Muscle layer of colon (tissue), 2 donors: Measurements from ENCODE around the gene TAF11L13.
"Not testable (repeated sequence)": the region's sequence is repeated elsewhere in the genome, so short reads cannot be mapped to it uniquely, and the experiment has no call there.

Source experiments
- H3K27ac ChIP-seq: one replicate; pipeline ENCODE4 v1.7.0; 2013; ENCODE audit warnings: low read depth, mild to moderate bottlenecking, low read length, moderate library complexity
- H3K27me3 ChIP-seq, 2 donors: one replicate each; pipeline ENCODE4 v1.7.0; 2013; ENCODE audit warnings: low read length in 2 of 2, mild to moderate bottlenecking in 2 of 2; ENCODE audit not compliant: insufficient read depth in 2 of 2, control insufficient read depth in 1 of 2
- H3K36me3 ChIP-seq: one replicate; pipeline ENCODE4 v1.7.0; 2013; ENCODE audit warnings: mild to moderate bottlenecking, low read length; ENCODE audit not compliant: insufficient read depth
- H3K4me1 ChIP-seq: one replicate; pipeline ENCODE4 v1.7.0; 2013; ENCODE audit warnings: mild to moderate bottlenecking, low read length; ENCODE audit not compliant: insufficient read depth
- H3K4me3 ChIP-seq, 2 donors: one replicate each; pipeline ENCODE4 v1.7.0; 2013; ENCODE audit warnings: low read length in 2 of 2, low read depth in 1 of 2, mild to moderate bottlenecking in 1 of 2, moderate library complexity in 1 of 2
- H3K9ac ChIP-seq: one replicate; pipeline ENCODE4 v1.7.0; 2013; ENCODE audit warnings: low read length
- H3K9me3 ChIP-seq: one replicate; pipeline ENCODE4 v1.7.0; 2013; ENCODE audit warnings: mild to moderate bottlenecking, low read length
- donor health status: abdominal sarcoma.
- donor health status: Adenocarcinoma of cecum.

The TAF11L13 gene

DNA sequence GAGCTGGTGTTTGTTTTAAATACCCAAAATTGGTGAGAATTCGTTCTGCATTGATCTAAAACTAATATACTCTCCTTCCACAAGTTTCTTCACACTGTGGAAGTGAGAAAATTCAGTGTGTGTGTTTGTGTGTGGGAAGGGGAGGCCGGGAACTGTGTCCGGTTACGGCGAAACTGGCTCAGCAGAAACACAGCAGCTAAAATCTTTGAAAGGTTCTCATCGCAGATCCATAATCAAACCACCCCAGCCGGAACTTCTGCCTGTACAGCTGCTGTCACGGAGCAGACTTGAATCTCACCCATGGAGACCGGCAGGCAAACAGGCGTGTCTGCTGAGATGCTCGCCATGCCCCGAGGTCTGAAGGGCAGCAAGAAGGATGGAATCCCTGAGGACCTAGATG is at the start of gene TAF11L13:
Gene TAF11L13, plus strand, starts transcription at position 301 of the 400 bp plus-strand sequence.
- H3K4me1 ChIP-seq, result not testable (repeated sequence)

DNA sequence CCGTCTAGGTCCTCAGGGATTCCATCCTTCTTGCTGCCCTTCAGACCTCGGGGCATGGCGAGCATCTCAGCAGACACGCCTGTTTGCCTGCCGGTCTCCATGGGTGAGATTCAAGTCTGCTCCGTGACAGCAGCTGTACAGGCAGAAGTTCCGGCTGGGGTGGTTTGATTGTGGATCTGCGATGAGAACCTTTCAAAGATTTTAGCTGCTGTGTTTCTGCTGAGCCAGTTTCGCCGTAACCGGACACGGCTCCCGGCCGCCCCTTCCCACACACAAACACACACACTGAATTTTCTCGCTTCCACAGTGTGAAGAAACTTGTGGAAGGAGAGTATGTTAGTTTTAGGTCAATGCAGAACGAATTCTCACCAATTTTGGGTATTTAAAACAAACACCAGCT is 46.2 kb upstream of the TAF11L13 start, which contains the start of gene TAF11L7:
Gene TAF11L7, minus strand, starts transcription at position 101 of the 400 bp plus-strand sequence.
- H3K4me3 ChIP-seq, H3K4me1 ChIP-seq, H3K27me3 ChIP-seq, H3K27ac ChIP-seq, H3K9me3 ChIP-seq, H3K9ac ChIP-seq, H3K36me3 ChIP-seq: not testable (repeated sequence)

More for the DNA sequence above, at the start of gene TAF11L13:
- not testable (repeated sequence) for H3K9me3 ChIP-seq, H3K4me3 ChIP-seq, H3K36me3 ChIP-seq, H3K27ac ChIP-seq, H3K27me3 ChIP-seq, H3K9ac ChIP-seq

GRCh38 chr5:17590860-17591259 is 41.0 kb upstream of the TAF11L13 start, which contains the start of gene TAF11L8:
Gene TAF11L8 (minus strand): TSS chr5:17590960.
- not testable (repeated sequence) for H3K36me3 ChIP-seq, H3K9me3 ChIP-seq, H3K9ac ChIP-seq

GRCh38 chr5:17594255-17594654 is 37.6 kb upstream of the TAF11L13 start, which contains the start of gene TAF11L9:
Gene TAF11L9 (minus strand): TSS chr5:17594394.
- H3K4me3 ChIP-seq, H3K9me3 ChIP-seq, H3K4me1 ChIP-seq, H3K36me3 ChIP-seq, H3K27me3 ChIP-seq, H3K27ac ChIP-seq, H3K9ac ChIP-seq: not testable (repeated sequence)

More at GRCh38 chr5:17590860-17591259, 41.0 kb upstream of the TAF11L13 start, which contains the start of gene TAF11L8:
- H3K4me1 ChIP-seq, H3K27ac ChIP-seq, H3K4me3 ChIP-seq, H3K27me3 ChIP-seq: not testable (repeated sequence)

GRCh38 chr5:17597728-17598127 is 34.2 kb upstream of the TAF11L13 start, which contains the start of gene TAF11L10:
Gene TAF11L10 (minus strand): TSS chr5:17597828.
- not testable (repeated sequence) for H3K4me3 ChIP-seq, H3K9me3 ChIP-seq, H3K9ac ChIP-seq, H3K27me3 ChIP-seq, H3K36me3 ChIP-seq, H3K4me1 ChIP-seq, H3K27ac ChIP-seq

DNA sequence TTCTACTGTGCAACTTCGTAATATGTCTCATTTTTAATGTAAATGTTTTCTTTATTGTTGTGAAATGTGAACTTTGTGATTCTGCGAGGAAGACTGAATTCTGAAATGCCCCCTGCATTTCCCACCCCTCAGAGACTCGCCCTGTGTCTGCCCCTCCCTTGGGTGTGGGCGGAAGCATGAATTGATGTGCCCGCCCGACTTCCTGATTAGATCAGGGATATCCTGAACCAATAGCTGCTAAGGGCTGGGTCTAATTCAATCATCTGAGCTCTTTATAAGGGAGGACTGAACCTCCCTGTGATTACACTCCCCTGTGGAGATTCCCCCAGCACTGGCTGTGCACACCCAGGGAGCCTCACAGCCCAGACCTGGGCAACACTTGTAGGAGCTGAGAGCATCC is 28.0 kb upstream of the TAF11L13 start, which contains the start of gene TAF11L11:
Gene TAF11L11, plus strand, starts transcription at position 304 of the 400 bp plus-strand sequence.
- H3K36me3 ChIP-seq, H3K9ac ChIP-seq, H3K27ac ChIP-seq, H3K9me3 ChIP-seq, H3K27me3 ChIP-seq, H3K4me1 ChIP-seq, H3K4me3 ChIP-seq: not testable (repeated sequence)

DNA sequence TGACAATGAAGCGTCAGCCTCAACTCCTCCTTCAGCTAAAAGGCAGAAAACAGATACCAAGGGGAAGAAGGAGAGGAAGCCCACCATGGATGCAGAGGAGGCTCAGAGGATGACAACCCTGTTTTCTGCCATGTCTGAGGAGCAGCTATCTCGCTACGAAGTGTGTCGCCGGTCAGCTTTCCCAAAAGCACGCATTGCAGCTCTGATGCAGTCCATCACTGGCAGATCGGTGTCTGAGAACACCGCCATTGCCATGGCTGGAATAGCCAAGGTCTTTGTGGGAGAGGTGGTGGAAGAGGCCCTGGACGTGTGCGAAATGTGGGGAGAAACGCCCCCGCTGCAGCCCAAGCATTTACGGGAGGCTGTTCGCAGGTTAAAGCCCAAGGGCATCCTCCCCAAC is 26.9 kb upstream of the TAF11L13 start:
- no peaks in the 10 kb centered on the region for H3K27me3 ChIP-seq
- no peak overlapping the region for H3K27ac ChIP-seq
- no peaks in the 10 kb centered on the region for H3K36me3 ChIP-seq
- no peaks in the 10 kb centered on the region for H3K9me3 ChIP-seq
- H3K4me3 ChIP-seq, result no peak overlapping the region
- H3K4me1 ChIP-seq, result no peaks in the 10 kb centered on the region
- H3K9ac ChIP-seq, result no peak overlapping the region

DNA sequence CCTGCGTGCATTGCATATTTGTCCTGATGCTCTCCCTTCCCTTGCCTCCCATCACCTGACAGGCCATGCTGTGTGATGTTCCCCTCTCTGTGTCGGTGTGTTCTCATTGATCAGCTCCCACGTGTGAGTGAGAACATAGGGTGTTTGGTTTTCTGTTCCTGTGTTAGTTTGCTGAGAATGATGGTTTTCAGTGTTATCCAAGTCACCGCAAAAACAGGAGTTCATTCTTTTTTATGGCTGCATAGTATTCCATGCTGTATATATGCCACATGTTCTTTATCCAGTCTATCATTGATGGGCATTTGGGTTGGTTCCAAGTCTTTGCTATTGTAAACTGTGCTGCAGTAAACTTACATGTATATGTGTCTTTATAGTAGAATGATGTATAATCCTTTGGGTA is 24.4 kb upstream of the TAF11L13 start:
- H3K9me3 ChIP-seq, H3K4me1 ChIP-seq, H3K4me3 ChIP-seq, H3K9ac ChIP-seq, H3K27ac ChIP-seq, H3K36me3 ChIP-seq, H3K27me3 ChIP-seq: not testable (repeated sequence)

DNA sequence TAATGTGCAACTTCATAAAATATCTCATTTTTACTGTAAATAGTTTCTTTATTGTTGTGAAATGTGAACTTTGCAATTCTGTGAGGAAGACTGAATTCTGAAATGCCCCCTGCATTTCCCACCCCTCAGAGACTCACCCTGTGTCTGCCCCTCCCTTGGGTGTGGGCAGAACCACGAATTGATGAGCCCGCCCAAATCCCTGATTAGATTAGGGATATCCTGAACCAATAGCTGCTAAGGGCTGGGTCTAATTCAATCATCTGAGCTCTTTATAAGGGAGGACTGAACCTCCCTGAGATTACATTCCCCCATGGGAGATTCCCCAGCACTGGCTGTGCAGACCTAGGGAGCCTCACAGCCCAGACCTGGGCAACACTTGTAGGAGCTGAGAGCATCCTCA is 21.8 kb upstream of the TAF11L13 start, which contains the start of gene TAF11L12:
Gene TAF11L12, plus strand, starts transcription at position 301 of the 400 bp plus-strand sequence.
- H3K9ac ChIP-seq, H3K4me3 ChIP-seq, H3K4me1 ChIP-seq, H3K27ac ChIP-seq, H3K9me3 ChIP-seq, H3K36me3 ChIP-seq, H3K27me3 ChIP-seq: not testable (repeated sequence)

GRCh38 chr5:17614872-17615605 is 16.8 kb upstream of the TAF11L13 start:
- Histone ChIP-seq H3K27ac (no peak overlapping the region), H3K9ac (no peak overlapping the region)

GRCh38 chr5:17619354-17619753 is 12.5 kb upstream of the TAF11L13 start:
- Histone ChIP-seq H3K27ac (no peak overlapping the region), H3K27me3 (no peaks in the 10 kb centered on the region), H3K4me3 (no peak overlapping the region), H3K4me1 (no peaks in the 10 kb centered on the region), H3K36me3 (no peaks in the 10 kb centered on the region), H3K9ac (no peak overlapping the region), H3K9me3 (no peaks in the 10 kb centered on the region)

More at GRCh38 chr5:17614872-17615605, 16.8 kb upstream of the TAF11L13 start:
- H3K27me3 ChIP-seq, result no peaks in the 10 kb centered on the region
- no peaks in the 10 kb centered on the region for H3K4me1 ChIP-seq
- H3K4me3 ChIP-seq, result no peak overlapping the region
- H3K9me3 ChIP-seq, result no peaks in the 10 kb centered on the region
- no peaks in the 10 kb centered on the region for H3K36me3 ChIP-seq

DNA sequence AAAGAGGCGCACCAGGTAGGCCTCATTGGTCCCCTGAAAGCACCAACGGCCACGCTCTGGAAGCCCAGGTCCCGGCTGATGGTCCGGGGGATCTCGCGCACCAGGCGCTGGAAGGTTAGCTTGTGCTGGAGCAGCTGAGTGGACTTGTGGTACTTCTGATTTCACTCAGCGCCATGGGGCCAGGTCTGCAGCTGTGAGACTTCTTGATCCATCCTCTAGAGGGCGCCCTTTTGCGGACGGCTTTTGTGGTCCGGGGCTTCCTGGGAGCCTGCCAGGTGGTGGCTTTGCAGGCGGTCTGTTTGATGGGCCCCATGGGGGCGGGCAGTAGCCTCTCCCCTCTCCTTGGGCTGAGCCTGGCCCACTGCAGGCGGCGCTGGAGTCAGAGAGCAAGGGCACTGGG is 11.3 kb upstream of the TAF11L13 start:
- H3K27me3 ChIP-seq, result no peaks in the 10 kb centered on the region
- no peaks in the 10 kb centered on the region for H3K9me3 ChIP-seq

More for the DNA sequence above, 11.3 kb upstream of the TAF11L13 start:
- Histone ChIP-seq H3K9ac (no peak overlapping the region), H3K4me3 (no peak overlapping the region), H3K27ac (no peak overlapping the region), H3K4me1 (no peaks in the 10 kb centered on the region), H3K36me3 (no peaks in the 10 kb centered on the region)
